Measurements from ENCODE around the gene SSC5D. TPM values are rescaled to one million over a fixed set of nuclear protein-coding genes. Genes with fewer than 3 reads are reported as not detected.

Gene SSC5D
- total RNA-seq, 1 experiment from 2014 or later, result 3.2 TPM

- peaks cover 2% of the 10 kb centered on the region for H4K20me1 ChIP-seq (ENCODE audit: control insufficient read depth, insufficient read depth, insufficient read length)
- no peak within 1 kb of the TSS for H3K23ac ChIP-seq (ENCODE audit: insufficient read length, low read depth, low read length)
- TF ChIP-seq CTCF (conservative IDR thresholded peaks at IDR 0.05), result peak; percentile 79
- no peak within 1 kb of the TSS for H3K27ac ChIP-seq (ENCODE audit: insufficient read length, low read depth, low read length)
- H3K18ac ChIP-seq (ENCODE audit: insufficient read length, low read depth, low read length), result peak within 1 kb of the TSS; percentile 86
- H3K56ac ChIP-seq (ENCODE audit: insufficient read length, low read depth, low read length), result no peak within 1 kb of the TSS
- H4K91ac ChIP-seq (ENCODE audit: insufficient read length, low read depth, low read length), result no peak within 1 kb of the TSS
- H3K9me3 ChIP-seq (ENCODE audit: control insufficient read depth, low read depth, low read length), result no peaks in the 10 kb centered on the region
- H3K4me2 ChIP-seq (ENCODE audit: insufficient read depth, insufficient read length, low read length), result no peak within 1 kb of the TSS
- H3K14ac ChIP-seq (ENCODE audit: insufficient read depth, low read length), result peak within 1 kb of the TSS; percentile 80
- no peak within 1 kb of the TSS for H2BK20ac ChIP-seq (ENCODE audit: low read depth, low read length, poor library complexity, severe bottlenecking)
- H3K4me3 Mint-ChIP-seq, result peak within 1 kb of the TSS; percentile 25 to 60; a peak in 3 of 5 replicates
- no peaks in the 10 kb centered on the region for H3K23me2 ChIP-seq (ENCODE audit: insufficient read length, low read depth, low read length, poor library complexity, severe bottlenecking)
- peak within 1 kb of the TSS; percentile 23 for H2BK12ac ChIP-seq (ENCODE audit: insufficient read length, low read depth, low read length)
- H3K4me1 Mint-ChIP-seq, result peaks cover 4 to 36% of the 10 kb centered on the region in 2 experiments; a peak in 3 of 4 replicates
- no peak within 1 kb of the TSS for H3K4ac ChIP-seq (ENCODE audit: low read depth, low read length)
- WGBS (ENCODE audit: extremely low coverage, insufficient read length, low lambda C conversion rate), result no CpG with 5 or more reads among the region's 14 CpGs
- peak; percentile 93 for DNase-seq
- H2BK15ac ChIP-seq (ENCODE audit: low read depth, low read length), result no peak within 1 kb of the TSS; the same call in 1 of the 2 replicates
- peaks cover under 1 to 4% of the 10 kb centered on the region in 2 experiments; a peak in 3 of 5 replicates for H3K9me3 Mint-ChIP-seq
- no peaks in the 10 kb centered on the region for H3K79me2 ChIP-seq (ENCODE audit: insufficient read depth, low read length)
- H3K27ac Mint-ChIP-seq, result peak within 1 kb of the TSS; percentile 64 to 97 (median 73); a peak in 4 of 7 replicates
- peak within 1 kb of the TSS; percentile 55 for H2BK5ac ChIP-seq (ENCODE audit: insufficient read length, low read length)
- H4K8ac ChIP-seq (replicated peaks; ENCODE audit: insufficient read length, low read depth, low read length), result no peak within 1 kb of the TSS
- H3K36me3 Mint-ChIP-seq (ENCODE audit: insufficient read depth in 1 of 3, low read depth in 3 of 3), result peaks cover 0 to 6% (median 0%) of the 10 kb centered on the region in 3 experiments; a peak in 1 of 7 replicates
- no peaks in the 10 kb centered on the region; the same call in 1 of the 2 replicates for H3K4me1 ChIP-seq (ENCODE audit: insufficient read depth, low read length)
- no peak within 1 kb of the TSS for H3T11ph ChIP-seq (ENCODE audit: low read length)
- H2BK120ac ChIP-seq (ENCODE audit: low read depth, low read length, poor library complexity, severe bottlenecking), result peak within 1 kb of the TSS; percentile 85
- no peaks in the 10 kb centered on the region for H3K79me1 ChIP-seq (ENCODE audit: insufficient read depth, low read depth, low read length, poor library complexity, severe bottlenecking)
- H2AK5ac ChIP-seq (ENCODE audit: insufficient read length, low read length), result no peak within 1 kb of the TSS
- H4K5ac ChIP-seq (ENCODE audit: insufficient read length, low read depth, low read length), result no peak within 1 kb of the TSS
- H3K27me3 ChIP-seq (ENCODE audit: insufficient read depth, low read length), result no peaks in the 10 kb centered on the region
- H3K9ac ChIP-seq (ENCODE audit: extremely low read depth, insufficient read length, low read length), result peak within 1 kb of the TSS; percentile 16
- no peak within 1 kb of the TSS for H2AFZ ChIP-seq (ENCODE audit: low read length)
- peaks cover 7% of the 10 kb centered on the region for H3K27me3 Mint-ChIP-seq (ENCODE audit: low read depth)
These were observed 48.9 kb downstream of the SSC5D start, which contains the start of gene SBK2 for GRCh38 chr19:55536951-55537740. TSS of gene SBK2 (minus strand) at chr19:55537133. CDS start at chr19:55536294, 839 bp downstream.

Measured in H9 (cell line).